ENCODE data around the gene RHBDL3.

DNA sequence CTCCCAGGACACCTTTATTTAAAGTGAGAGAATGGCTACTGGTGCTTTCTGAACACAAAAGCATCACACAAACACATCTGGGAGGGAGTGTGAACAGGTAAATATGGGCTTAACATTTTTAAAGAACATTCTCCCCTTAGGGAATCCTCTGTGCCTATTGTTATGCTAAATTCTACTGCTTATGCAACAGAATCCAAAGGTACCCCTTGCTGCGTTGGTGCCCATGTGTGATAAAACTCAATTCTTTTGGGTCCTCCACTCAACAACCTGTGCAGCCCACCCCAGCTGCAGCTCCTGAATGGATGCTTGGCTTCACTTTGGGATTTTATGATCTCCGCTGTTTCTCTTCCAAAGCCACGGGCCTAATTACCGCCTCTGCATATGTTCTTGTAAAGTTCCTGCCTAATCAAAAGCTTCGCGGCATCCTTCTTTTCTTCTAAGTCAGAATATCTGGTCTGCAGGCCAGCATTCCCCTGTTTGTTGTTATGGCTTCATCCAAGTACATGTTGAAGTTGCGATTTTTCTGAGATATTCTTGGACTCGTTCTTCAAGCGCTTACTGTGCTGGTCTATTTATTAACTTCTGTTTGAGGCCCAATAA, 23.9 kb downstream of the RHBDL3 start:
- TF ChIP-seq, protein P1, sequence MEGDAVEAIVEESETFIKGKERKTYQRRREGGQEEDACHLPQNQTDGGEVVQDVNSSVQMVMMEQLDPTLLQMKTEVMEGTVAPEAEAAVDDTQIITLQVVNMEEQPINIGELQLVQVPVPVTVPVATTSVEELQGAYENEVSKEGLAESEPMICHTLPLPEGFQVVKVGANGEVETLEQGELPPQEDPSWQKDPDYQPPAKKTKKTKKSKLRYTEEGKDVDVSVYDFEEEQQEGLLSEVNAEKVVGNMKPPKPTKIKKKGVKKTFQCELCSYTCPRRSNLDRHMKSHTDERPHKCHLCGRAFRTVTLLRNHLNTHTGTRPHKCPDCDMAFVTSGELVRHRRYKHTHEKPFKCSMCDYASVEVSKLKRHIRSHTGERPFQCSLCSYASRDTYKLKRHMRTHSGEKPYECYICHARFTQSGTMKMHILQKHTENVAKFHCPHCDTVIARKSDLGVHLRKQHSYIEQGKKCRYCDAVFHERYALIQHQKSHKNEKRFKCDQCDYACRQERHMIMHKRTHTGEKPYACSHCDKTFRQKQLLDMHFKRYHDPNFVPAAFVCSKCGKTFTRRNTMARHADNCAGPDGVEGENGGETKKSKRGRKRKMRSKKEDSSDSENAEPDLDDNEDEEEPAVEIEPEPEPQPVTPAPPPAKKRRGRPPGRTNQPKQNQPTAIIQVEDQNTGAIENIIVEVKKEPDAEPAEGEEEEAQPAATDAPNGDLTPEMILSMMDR (IDR thresholded peaks at IDR 0.05 in 4 of 5, conservative IDR thresholded peaks at IDR 0.05 in 1 of 5): no peak
- no peak for TF ChIP-seq POLR2A (IDR thresholded peaks at IDR 0.05)
